PFSK-1 (cell line): ENCODE results near the gene MYO5C.

Source experiments
- FOXP2 ChIP-seq: optimal IDR thresholded peaks from 2 replicates; pipeline ENCODE3; 2011; ENCODE audit warnings: borderline replicate concordance, control low read depth, inconsistent platforms; ENCODE audit not compliant: insufficient read depth; ENCODE audit errors: extremely low read length, extremely low read depth
- POLR2AphosphoS5 ChIP-seq: IDR thresholded peaks from 2 replicates; pipeline ENCODE4 v1.6.1; 2012; ENCODE audit warnings: low read depth, mild to moderate bottlenecking, control low read depth, low read length, moderate library complexity
- SIN3A ChIP-seq: IDR thresholded peaks from 2 replicates; pipeline ENCODE4 v1.6.1; 2012; ENCODE audit warnings: mild to moderate bottlenecking, low read length, moderate library complexity, borderline replicate concordance; ENCODE audit not compliant: insufficient read depth
- TAF1 ChIP-seq: IDR thresholded peaks from 2 replicates; pipeline ENCODE4 v1.6.1; 2012; ENCODE audit warnings: low read length, control low read depth, borderline replicate concordance; ENCODE audit not compliant: insufficient read depth
- TF ChIP-seq, protein P1 (sequence below), 2 experiments: IDR thresholded peaks; 2 replicates each; pipeline versions ENCODE4 v1.6.1 to v1.8.0; 2011 to 2012; ENCODE audit warnings: low read depth in 2 of 2, low read length in 2 of 2, control low read depth in 1 of 2, inconsistent platforms in 1 of 2, mild to moderate bottlenecking in 1 of 2, moderate library complexity in 1 of 2; ENCODE audit not compliant: insufficient read depth in 1 of 2

The MYO5C gene

DNA sequence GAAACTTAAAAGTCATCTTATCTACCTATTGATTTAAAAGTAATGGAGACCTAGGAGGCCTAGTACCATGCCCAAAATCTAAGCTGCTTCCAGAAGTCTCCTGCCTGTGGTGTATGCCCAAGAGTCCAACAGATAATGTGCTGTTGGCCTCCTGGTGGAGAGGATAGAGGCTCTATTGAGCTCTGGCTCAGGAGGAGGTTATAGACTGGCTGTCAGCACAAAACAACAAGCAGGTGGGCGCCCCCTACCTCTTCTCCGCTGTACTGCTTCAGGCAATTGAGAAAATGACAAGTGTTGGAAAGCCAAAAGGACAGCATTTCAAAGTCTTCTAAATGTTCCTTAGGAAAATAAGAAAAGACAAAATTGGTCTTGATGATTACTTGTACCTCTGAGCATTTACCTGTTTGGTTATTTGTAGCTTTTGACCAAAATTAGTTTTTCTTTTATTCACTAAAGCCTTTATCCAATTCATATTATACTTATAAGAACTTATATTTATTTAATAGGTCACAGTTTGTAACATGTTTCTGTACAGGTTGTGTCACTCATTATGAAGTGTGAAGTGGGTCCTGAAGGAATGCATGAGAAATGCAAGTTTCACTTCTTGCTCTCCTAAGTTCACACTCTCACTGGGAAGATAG, 87.2 kb downstream of the MYO5C start:
- no peak for TF ChIP-seq SIN3A
- no peak for TF ChIP-seq TAF1
- TF ChIP-seq POLR2AphosphoS5 = no peak
- TF ChIP-seq, protein P1, sequence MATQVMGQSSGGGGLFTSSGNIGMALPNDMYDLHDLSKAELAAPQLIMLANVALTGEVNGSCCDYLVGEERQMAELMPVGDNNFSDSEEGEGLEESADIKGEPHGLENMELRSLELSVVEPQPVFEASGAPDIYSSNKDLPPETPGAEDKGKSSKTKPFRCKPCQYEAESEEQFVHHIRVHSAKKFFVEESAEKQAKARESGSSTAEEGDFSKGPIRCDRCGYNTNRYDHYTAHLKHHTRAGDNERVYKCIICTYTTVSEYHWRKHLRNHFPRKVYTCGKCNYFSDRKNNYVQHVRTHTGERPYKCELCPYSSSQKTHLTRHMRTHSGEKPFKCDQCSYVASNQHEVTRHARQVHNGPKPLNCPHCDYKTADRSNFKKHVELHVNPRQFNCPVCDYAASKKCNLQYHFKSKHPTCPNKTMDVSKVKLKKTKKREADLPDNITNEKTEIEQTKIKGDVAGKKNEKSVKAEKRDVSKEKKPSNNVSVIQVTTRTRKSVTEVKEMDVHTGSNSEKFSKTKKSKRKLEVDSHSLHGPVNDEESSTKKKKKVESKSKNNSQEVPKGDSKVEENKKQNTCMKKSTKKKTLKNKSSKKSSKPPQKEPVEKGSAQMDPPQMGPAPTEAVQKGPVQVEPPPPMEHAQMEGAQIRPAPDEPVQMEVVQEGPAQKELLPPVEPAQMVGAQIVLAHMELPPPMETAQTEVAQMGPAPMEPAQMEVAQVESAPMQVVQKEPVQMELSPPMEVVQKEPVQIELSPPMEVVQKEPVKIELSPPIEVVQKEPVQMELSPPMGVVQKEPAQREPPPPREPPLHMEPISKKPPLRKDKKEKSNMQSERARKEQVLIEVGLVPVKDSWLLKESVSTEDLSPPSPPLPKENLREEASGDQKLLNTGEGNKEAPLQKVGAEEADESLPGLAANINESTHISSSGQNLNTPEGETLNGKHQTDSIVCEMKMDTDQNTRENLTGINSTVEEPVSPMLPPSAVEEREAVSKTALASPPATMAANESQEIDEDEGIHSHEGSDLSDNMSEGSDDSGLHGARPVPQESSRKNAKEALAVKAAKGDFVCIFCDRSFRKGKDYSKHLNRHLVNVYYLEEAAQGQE (IDR thresholded peaks at IDR 0.05; ENCODE audit: insufficient read depth in 1 of 2, low read depth in 2 of 2, low read length in 2 of 2) = no peak
- no peak for TF ChIP-seq FOXP2

DNA sequence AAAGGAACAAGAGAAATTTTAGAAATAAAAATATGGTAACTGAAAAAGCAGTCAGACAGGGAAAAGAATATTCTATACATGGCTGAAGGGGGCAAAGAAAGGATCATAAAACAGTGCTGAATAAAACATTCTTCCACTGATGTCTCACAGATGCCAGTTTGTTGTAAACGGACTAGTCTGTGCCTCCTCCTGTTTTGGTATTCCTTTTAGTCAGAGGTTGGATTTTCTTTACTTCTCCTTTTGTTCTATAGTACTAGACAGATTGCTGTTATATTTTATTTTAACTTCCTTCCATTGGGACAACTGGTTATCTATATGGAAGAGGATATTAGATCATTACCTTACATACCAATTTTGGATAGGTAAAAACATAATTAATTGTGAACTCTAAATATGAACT, 88.4 kb downstream of the MYO5C start:
- TF ChIP-seq POLR2AphosphoS5 (no peak), SIN3A (no peak), TAF1 (no peak)

DNA sequence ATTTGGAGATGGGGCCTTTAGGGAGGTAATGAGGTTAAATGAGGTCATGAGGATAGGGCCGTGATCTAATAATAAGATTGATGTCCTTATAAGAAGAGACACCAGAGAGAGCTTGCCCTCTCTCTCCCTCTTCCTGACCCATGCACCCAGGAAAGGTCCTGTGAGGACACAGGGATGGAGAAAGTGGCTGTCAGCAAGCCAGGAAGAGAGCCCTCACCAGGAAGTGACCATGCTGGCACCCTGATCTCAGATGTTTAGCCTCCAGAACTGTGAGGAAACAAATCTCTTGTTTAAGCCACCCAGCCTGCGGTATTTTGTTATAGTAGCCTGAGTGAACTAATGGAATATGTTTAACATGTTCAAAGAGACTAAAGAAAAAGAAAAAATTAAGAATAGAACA, 89.2 kb downstream of the MYO5C start:
- no peak for TF ChIP-seq SIN3A
- no peak for TF ChIP-seq POLR2AphosphoS5
- TF ChIP-seq, protein P1 (IDR thresholded peaks at IDR 0.05; ENCODE audit: insufficient read depth in 1 of 2, low read depth in 2 of 2, low read length in 2 of 2) = no peak
- TF ChIP-seq TAF1 = no peak
- TF ChIP-seq FOXP2 = no peak

DNA sequence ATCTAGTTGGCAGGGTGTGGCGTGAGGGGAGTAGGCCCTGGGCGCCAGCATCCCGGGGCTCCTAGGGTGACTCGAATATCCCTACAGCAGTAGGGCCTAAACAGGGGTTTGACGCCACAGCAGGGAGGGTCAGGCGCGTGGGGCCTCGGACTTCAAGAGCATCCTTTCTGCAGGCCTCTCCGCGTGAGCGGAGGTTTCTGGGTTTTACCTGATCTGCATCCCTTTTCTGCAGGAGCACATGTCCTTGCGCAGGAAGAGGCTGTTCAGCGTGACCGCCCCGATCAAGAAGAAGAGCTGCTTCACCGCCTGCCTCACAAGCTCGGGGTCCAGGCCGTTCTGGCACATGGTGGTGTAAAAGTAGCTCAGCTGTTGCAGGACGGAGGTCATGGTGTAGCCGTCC, 90.9 kb downstream of the MYO5C start:
- TF ChIP-seq, protein P1 (IDR thresholded peaks at IDR 0.05; ENCODE audit: insufficient read depth in 1 of 2, low read depth in 2 of 2, low read length in 2 of 2) = no peak
- TF ChIP-seq TAF1 (no peak), POLR2AphosphoS5 (no peak), SIN3A (no peak), FOXP2 (no peak)

DNA sequence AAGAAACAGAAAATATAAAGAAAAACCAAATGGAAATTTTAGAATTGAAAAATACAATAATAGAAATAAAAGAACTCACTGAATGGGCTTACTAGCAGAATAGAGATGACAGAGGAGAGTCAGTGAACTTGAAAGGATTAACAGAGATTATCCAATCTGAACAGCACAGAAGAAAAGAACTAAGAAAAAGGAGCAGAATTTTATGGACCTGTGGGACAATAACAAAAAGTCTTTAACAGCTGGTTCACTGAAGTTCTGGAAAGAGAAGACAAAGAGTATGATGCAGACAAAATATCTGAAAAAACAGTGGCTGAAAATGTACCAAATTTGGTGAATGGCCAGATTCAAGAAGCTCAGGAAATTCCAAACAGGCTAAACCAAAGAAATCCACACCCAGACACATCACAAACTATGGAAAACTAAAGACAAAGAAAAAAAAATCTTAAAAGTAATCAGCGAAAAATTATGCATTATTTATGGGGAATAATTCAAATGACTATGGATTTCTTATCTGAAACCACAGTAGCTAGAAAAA, 94.7 kb downstream of the MYO5C start:
- TF ChIP-seq FOXP2 = no peak
- TF ChIP-seq, protein P1 (IDR thresholded peaks at IDR 0.05; ENCODE audit: insufficient read depth in 1 of 2, low read depth in 2 of 2, low read length in 2 of 2) = no peak
- TF ChIP-seq POLR2AphosphoS5 = no peak
- no peak for TF ChIP-seq TAF1
- TF ChIP-seq SIN3A = no peak
